ENCODE data around the gene TMPRSS6. TPM values are rescaled to one million over a fixed set of nuclear protein-coding genes. Genes with fewer than 3 reads are reported as not detected.

The TMPRSS6 gene
- total RNA-seq, 4 donors from 2014 or later: 0.10 to 0.18 TPM; not detected in 2

DNA sequence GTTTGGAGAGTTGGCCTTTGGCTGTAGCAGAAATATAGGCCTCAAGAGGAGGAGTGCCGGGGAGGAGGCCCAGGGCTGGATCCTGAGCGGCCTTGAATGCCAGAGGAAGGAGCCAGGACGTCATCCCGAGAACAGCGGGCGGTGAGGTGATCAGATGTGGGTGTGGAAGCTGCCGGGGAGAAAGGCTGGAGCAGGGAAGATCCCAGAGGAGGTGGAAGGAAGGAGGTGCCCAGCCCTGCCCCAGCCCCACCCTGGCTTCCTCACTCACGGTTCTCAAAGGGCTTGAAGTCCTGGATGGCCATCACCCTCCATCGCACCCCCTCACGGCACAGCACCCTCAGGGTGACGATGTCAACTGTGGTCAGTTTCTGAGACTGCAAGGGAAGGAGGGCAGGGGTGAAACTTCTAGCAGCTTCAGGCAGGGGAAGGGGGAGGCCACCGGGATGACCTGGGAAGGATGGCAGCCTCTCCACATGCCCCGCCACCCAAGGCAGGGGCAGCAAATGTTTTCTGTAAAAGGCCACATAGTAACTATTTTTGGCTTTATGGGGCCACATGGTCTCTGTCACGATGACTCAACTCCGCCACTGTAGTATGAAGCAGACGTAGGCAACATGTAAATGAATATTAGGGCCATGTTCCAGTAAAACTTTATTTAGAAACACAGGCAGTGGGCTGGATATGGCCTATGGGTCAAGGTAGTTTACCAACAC is 29.5 kb upstream of the TMPRSS6 start:
- DNase-seq (no peak), ATAC-seq (no peak)
- intact Hi-C loops (cut with DNase I; ENCODE audit: low total_unique reads): no loop called here

DNA sequence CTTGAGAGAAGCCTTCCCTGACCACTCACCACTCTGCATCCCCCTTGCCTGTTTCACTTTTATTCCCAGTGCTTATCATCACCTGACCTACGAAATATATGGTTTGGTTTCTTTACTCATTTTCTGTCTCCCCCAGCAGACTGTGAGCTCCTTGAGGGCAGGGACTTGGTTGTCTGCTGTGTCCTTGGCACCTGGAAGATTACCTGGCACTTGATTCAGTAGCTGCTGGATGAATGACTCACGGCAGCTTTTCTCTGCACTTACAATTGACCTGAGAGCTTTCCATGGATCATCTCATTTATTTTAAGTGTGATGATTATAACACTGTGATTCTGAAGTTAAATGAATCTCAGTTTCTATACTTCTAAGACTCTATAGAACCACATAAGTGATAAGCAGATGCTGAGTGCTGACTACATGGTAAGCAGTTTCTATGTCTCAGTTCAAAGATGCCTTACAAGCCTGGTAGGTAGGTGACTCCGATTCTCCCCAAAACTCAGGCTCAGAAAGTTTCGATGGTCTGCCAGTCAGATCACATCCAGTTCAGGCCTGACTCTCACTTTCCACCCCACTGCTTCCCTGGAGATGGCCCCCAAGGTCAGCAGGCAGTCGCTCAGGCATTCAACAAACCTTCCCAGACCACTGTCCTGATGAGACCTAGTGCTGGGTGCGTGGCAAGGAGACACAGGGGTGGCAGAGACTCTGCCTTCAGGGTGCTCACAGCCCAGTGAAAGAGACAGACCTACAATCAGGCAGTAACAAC is 28.6 kb upstream of the TMPRSS6 start:
- DNase-seq (no peak), ATAC-seq (no peak)
- in situ Hi-C loops (cut with MboI; ENCODE audit: low sequenced_read_pairs in 4 of 4) (no loop called here), intact Hi-C loops (cut with DNase I; ENCODE audit: low total_unique reads) (no loop called here)
- no peaks in the 10 kb centered on the region for H3K36me3 ChIP-seq
- H3K4me1 ChIP-seq: no peaks in the 10 kb centered on the region
- H3K27ac ChIP-seq: no peak overlapping the region
- no peak overlapping the region for H3K4me3 ChIP-seq
- no peaks in the 10 kb centered on the region for H3K27me3 ChIP-seq
- TF ChIP-seq POLR2A (IDR thresholded peaks at IDR 0.05): no peak
- TF ChIP-seq, protein P1, sequence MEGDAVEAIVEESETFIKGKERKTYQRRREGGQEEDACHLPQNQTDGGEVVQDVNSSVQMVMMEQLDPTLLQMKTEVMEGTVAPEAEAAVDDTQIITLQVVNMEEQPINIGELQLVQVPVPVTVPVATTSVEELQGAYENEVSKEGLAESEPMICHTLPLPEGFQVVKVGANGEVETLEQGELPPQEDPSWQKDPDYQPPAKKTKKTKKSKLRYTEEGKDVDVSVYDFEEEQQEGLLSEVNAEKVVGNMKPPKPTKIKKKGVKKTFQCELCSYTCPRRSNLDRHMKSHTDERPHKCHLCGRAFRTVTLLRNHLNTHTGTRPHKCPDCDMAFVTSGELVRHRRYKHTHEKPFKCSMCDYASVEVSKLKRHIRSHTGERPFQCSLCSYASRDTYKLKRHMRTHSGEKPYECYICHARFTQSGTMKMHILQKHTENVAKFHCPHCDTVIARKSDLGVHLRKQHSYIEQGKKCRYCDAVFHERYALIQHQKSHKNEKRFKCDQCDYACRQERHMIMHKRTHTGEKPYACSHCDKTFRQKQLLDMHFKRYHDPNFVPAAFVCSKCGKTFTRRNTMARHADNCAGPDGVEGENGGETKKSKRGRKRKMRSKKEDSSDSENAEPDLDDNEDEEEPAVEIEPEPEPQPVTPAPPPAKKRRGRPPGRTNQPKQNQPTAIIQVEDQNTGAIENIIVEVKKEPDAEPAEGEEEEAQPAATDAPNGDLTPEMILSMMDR (IDR thresholded peaks at IDR 0.05 in 4 of 5, conservative IDR thresholded peaks at IDR 0.05 in 1 of 5): no peak
- no peaks in the 10 kb centered on the region for H3K9me3 ChIP-seq

More for the DNA sequence above, 29.5 kb upstream of the TMPRSS6 start:
- Histone ChIP-seq H3K4me3 (no peak overlapping the region), H3K9me3 (no peaks in the 10 kb centered on the region), H3K4me1 (no peaks in the 10 kb centered on the region), H3K27ac (no peak overlapping the region), H3K36me3 (no peaks in the 10 kb centered on the region), H3K27me3 (no peaks in the 10 kb centered on the region)
- in situ Hi-C loops (cut with MboI; ENCODE audit: low sequenced_read_pairs in 4 of 4): no loop called here
- TF ChIP-seq, protein P1 (IDR thresholded peaks at IDR 0.05 in 4 of 5, conservative IDR thresholded peaks at IDR 0.05 in 1 of 5): no peak
- TF ChIP-seq POLR2A (IDR thresholded peaks at IDR 0.05): no peak

DNA sequence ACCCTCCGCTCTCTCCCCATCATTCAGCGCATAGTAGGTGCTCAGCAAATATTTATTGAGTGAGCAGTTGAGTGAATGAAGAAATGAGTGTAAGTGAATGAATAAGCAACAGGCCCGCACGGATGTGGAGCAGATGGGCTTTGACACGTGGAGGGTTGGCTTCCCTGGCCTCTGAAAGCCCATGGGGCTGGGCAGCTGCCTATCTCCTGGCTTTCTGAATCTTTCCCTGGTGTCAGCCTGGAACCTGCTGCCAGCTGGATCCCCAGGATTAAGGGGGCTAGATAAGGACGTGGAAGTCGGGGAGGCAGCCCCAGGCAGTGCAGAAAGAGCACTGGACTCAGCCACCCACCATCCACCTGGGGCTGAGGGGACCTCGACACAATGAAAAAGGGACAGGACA is 27.6 kb upstream of the TMPRSS6 start:
- intact Hi-C loops (cut with DNase I; ENCODE audit: low total_unique reads): no loop called here
- Histone ChIP-seq H3K36me3 (no peaks in the 10 kb centered on the region), H3K4me3 (no peak overlapping the region), H3K27ac (no peak overlapping the region), H3K4me1 (no peaks in the 10 kb centered on the region), H3K27me3 (no peaks in the 10 kb centered on the region), H3K9me3 (no peaks in the 10 kb centered on the region)
- TF ChIP-seq, protein P1 (IDR thresholded peaks at IDR 0.05 in 4 of 5, conservative IDR thresholded peaks at IDR 0.05 in 1 of 5): no peak
- no peak for TF ChIP-seq POLR2A (IDR thresholded peaks at IDR 0.05)
- no peak for DNase-seq
- in situ Hi-C loops (cut with MboI; ENCODE audit: low sequenced_read_pairs in 4 of 4): no loop called here
- ATAC-seq: no peak

DNA sequence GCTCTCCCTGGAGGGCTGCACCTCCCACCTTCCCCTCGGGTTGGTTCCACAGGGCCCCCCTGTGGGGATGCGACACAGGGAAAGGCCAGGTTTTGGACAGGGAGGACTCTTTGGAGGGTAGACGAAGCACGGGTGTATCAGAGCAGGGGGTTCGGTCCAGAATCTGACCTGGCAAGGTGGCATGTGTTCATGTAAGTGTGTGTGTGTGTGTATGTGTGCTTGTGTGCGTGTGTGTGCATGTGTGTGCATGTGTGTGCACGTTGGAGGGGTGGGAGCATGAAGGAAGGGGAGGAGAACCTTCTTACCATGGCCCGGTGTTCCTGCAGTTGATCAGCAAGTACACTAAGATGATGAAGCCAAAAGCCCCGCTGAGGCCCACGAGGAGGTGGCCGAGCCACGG is 25.5 kb upstream of the TMPRSS6 start:
- H3K36me3 ChIP-seq: no peaks in the 10 kb centered on the region
- H3K27ac ChIP-seq: no peak overlapping the region
- in situ Hi-C loops (cut with MboI; ENCODE audit: low sequenced_read_pairs in 4 of 4): no loop called here
- H3K4me1 ChIP-seq: no peaks in the 10 kb centered on the region
- no peak for TF ChIP-seq POLR2A (IDR thresholded peaks at IDR 0.05)
- TF ChIP-seq, protein P1 (IDR thresholded peaks at IDR 0.05 in 4 of 5, conservative IDR thresholded peaks at IDR 0.05 in 1 of 5): no peak
- no peak overlapping the region for H3K4me3 ChIP-seq
- no peak for DNase-seq
- no peaks in the 10 kb centered on the region for H3K9me3 ChIP-seq
- no peak for ATAC-seq
- intact Hi-C loops (cut with DNase I; ENCODE audit: low total_unique reads): no loop called here
- H3K27me3 ChIP-seq: peaks cover 0 to 2% (median 0%) of the 10 kb centered on the region in 3 donors
